Measurements from ENCODE around the gene RAP1GAP2.
A peak's percentile ranks its signal among the peaks of the same experiment; 100 is the strongest.

RAP1GAP2 gene

GRCh38 chr17:2851615-2852014 lies 55.4 kb downstream of the RAP1GAP2 start:
- H3K9ac ChIP-seq (ENCODE audit: low read depth in 1 of 2, low read length in 2 of 2), result no peak overlapping the region
- H3K27me3 ChIP-seq (ENCODE audit: control insufficient read depth in 2 of 2, insufficient read depth in 2 of 2, low read length in 2 of 2), result peaks cover 7 to 14% of the 10 kb centered on the region in 2 donors
- H3K27ac ChIP-seq (ENCODE audit: low read depth in 2 of 2, low read length in 2 of 2), result no peak overlapping the region
- peaks cover 6 to 11% of the 10 kb centered on the region in 2 donors for H3K4me1 ChIP-seq (ENCODE audit: control insufficient read depth in 2 of 2, insufficient read depth in 2 of 2, low read length in 2 of 2)
- H3K9me3 ChIP-seq (ENCODE audit: control insufficient read depth in 2 of 2, low read length in 2 of 2), result no peaks in the 10 kb centered on the region
- no peaks in the 10 kb centered on the region for H3K36me3 ChIP-seq (ENCODE audit: control insufficient read depth in 2 of 2, insufficient read depth in 2 of 2, low read length in 2 of 2)
- no peak overlapping the region for H3K4me3 ChIP-seq (ENCODE audit: low read length in 2 of 2)

- Histone ChIP-seq H3K36me3 (ENCODE audit: control insufficient read depth in 2 of 2, insufficient read depth in 2 of 2, low read length in 2 of 2) (no peaks in the 10 kb centered on the region), H3K4me3 (ENCODE audit: low read length in 2 of 2) (no peak overlapping the region), H3K9me3 (ENCODE audit: control insufficient read depth in 2 of 2, low read length in 2 of 2) (no peaks in the 10 kb centered on the region), H3K27ac (ENCODE audit: low read depth in 2 of 2, low read length in 2 of 2) (no peak overlapping the region), H3K27me3 (ENCODE audit: control insufficient read depth in 2 of 2, insufficient read depth in 2 of 2, low read length in 2 of 2) (peaks cover 7 to 15% of the 10 kb centered on the region in 2 donors), H3K4me1 (ENCODE audit: control insufficient read depth in 2 of 2, insufficient read depth in 2 of 2, low read length in 2 of 2) (peaks cover 6 to 11% of the 10 kb centered on the region in 2 donors), H3K9ac (ENCODE audit: low read depth in 1 of 2, low read length in 2 of 2) (no peak overlapping the region)
Measured at GRCh38 chr17:2852221-2852620, 56.0 kb downstream of the RAP1GAP2 start.

DNA sequence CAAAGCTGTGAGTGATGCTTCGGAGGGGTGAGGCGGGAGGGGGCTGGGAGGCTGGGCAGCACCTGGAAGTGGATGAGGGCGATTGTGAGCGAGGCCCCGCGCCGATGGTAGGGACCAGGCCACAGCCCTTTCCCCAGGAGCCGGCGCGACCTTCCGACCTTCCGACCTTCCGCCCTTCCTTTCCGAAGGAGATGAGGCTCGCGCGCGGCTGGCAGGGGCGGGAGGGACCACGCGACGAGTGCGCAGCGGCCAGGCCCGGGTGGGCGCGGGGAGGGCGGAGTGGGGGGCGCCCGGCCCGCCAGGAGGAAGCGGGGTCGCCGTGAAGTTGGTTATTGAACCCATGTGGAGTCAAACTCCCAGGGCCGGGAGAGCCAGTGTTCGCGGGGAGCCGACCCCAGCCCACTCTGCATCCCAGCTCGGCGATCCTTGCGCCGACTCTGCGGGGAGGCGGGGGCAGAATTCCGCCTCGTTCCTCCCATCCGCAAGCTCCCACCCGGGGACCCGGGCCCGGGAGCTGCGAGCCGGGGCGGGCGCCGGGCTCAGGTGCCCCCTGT lies 56.6 kb downstream of the RAP1GAP2 start:
- Histone ChIP-seq H3K4me3 (ENCODE audit: low read length in 2 of 2) (peak overlapping the region; percentile 44 to 62), H3K4me1 (ENCODE audit: control insufficient read depth in 2 of 2, insufficient read depth in 2 of 2, low read length in 2 of 2) (peaks cover 6 to 11% of the 10 kb centered on the region in 2 donors), H3K27me3 (ENCODE audit: control insufficient read depth in 2 of 2, insufficient read depth in 2 of 2, low read length in 2 of 2) (peaks cover 7 to 15% of the 10 kb centered on the region in 2 donors), H3K36me3 (ENCODE audit: control insufficient read depth in 2 of 2, insufficient read depth in 2 of 2, low read length in 2 of 2) (no peaks in the 10 kb centered on the region), H3K9me3 (ENCODE audit: control insufficient read depth in 2 of 2, low read length in 2 of 2) (no peaks in the 10 kb centered on the region), H3K27ac (ENCODE audit: low read depth in 2 of 2, low read length in 2 of 2) (peak overlapping the region in 1 of 2 donors; percentile 49), H3K9ac (ENCODE audit: low read depth in 1 of 2, low read length in 2 of 2) (peak overlapping the region in 1 of 2 donors; percentile 68)

DNA sequence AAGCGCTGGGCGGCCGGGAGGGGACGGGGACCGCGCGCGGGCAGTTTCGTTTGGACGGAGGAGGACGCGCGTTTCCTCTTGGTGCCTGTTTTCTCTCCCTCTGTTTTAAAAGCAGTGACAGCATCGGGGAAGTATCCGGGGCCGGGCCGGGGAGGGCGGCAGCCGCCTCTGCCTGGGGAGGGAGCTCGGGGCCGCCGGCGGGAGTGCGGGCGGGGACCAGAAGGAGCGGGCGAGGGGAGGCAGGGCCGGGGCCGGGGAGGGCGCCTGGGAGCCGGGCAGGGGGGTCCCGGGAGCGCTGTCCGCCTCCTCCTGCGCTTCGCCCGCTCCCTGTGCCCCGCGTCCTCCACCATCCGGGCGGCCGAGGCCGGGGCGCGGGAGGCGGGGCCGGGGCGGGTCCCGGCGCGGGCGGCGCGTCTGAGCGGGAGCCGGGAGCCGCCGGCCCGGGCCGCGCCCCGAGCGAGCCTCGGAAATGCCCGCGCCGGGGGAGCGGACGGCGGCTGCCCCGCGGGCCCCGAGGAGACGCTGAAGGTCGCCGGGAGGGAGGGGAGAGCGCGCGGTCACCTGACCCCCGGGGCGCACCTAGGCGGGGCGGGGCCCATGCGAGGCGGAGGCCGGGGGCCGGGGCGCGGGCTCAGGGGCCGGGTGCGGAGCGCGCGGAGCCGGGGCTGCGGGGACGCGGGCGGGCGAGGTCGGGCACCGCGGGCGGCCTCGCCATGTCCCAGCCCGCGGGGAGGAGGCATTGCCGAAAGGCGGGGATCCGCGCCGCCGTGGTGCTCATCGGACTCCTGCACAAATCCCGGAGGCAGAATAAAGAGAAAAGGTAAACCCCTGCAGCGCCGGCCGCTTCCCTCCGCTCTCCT lies 57.3 kb downstream of the RAP1GAP2 start:
- Histone ChIP-seq H3K36me3 (ENCODE audit: control insufficient read depth in 2 of 2, insufficient read depth in 2 of 2, low read length in 2 of 2) (no peaks in the 10 kb centered on the region), H3K27ac (ENCODE audit: low read depth in 2 of 2, low read length in 2 of 2) (peak overlapping the region in 1 of 2 donors; percentile 49), H3K27me3 (ENCODE audit: control insufficient read depth in 2 of 2, insufficient read depth in 2 of 2, low read length in 2 of 2) (peaks cover 7 to 15% of the 10 kb centered on the region in 2 donors), H3K4me3 (ENCODE audit: low read length in 2 of 2) (peak overlapping the region; percentile 70 to 71), H3K4me1 (ENCODE audit: control insufficient read depth in 2 of 2, insufficient read depth in 2 of 2, low read length in 2 of 2) (peaks cover 6 to 11% of the 10 kb centered on the region in 2 donors), H3K9ac (ENCODE audit: low read depth in 1 of 2, low read length in 2 of 2) (peak overlapping the region; percentile 47 to 71), H3K9me3 (ENCODE audit: control insufficient read depth in 2 of 2, low read length in 2 of 2) (no peaks in the 10 kb centered on the region)

DNA sequence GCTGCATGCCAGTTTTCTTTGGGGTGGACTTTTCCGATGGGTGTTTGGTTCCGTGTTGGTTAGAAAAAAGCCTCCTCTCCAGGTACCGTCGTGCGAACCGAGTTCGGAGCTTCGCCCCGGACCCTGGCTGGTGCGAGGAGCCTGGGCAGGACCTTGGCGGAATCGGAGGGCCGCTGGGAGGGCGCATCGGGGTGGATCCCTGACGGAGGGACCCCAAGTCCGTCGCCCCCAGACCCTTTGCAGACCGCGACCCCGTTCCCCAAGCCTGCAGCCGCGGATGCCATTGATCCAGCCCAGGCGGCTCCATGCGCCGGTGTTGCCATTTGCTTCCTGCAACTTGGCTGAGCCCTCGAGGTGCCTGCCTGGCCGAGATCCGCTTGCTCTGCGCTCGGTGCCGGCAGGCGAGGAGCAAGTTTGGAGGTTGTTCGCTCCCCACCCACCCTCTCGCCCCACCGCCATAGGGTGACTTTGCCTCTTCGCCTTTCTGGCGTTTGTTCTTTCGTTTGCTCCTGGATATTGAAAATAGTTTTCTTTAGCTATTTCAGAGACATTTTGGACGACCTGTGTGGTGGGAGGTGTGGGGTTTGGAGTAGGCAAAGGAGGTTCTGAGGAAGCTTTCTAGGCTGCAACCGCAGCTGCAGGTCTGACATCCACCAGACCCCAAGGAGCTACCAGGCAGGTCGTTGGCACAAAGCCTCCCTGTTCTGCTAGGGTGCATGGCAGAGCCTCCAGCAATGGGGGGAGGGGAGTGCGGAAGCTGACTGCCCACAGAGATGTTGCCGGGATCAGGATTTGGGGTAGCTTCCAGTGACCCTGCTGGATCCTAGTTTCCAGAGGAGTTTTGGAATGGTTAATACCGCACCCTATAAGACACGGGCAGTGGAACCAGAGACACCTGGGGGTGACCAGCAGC lies 58.2 kb downstream of the RAP1GAP2 start:
- Histone ChIP-seq H3K27me3 (ENCODE audit: control insufficient read depth in 2 of 2, insufficient read depth in 2 of 2, low read length in 2 of 2) (peaks cover 7 to 15% of the 10 kb centered on the region in 2 donors), H3K4me3 (ENCODE audit: low read length in 2 of 2) (peak overlapping the region; percentile 70 to 71), H3K27ac (ENCODE audit: low read depth in 2 of 2, low read length in 2 of 2) (no peak overlapping the region), H3K9me3 (ENCODE audit: control insufficient read depth in 2 of 2, low read length in 2 of 2) (no peaks in the 10 kb centered on the region), H3K36me3 (ENCODE audit: control insufficient read depth in 2 of 2, insufficient read depth in 2 of 2, low read length in 2 of 2) (no peaks in the 10 kb centered on the region), H3K9ac (ENCODE audit: low read depth in 1 of 2, low read length in 2 of 2) (peak overlapping the region; percentile 47 to 71), H3K4me1 (ENCODE audit: control insufficient read depth in 2 of 2, insufficient read depth in 2 of 2, low read length in 2 of 2) (peaks cover 6 to 11% of the 10 kb centered on the region in 2 donors)

GRCh38 chr17:2855063-2855600 lies 58.9 kb downstream of the RAP1GAP2 start:
- Histone ChIP-seq H3K9me3 (ENCODE audit: control insufficient read depth in 2 of 2, low read length in 2 of 2) (no peaks in the 10 kb centered on the region), H3K9ac (ENCODE audit: low read depth in 1 of 2, low read length in 2 of 2) (no peak overlapping the region), H3K27me3 (ENCODE audit: control insufficient read depth in 2 of 2, insufficient read depth in 2 of 2, low read length in 2 of 2) (peaks cover 7 to 15% of the 10 kb centered on the region in 2 donors), H3K4me3 (ENCODE audit: low read length in 2 of 2) (peak overlapping the region in 1 of 2 donors; percentile 71), H3K36me3 (ENCODE audit: control insufficient read depth in 2 of 2, insufficient read depth in 2 of 2, low read length in 2 of 2) (no peaks in the 10 kb centered on the region), H3K27ac (ENCODE audit: low read depth in 2 of 2, low read length in 2 of 2) (no peak overlapping the region), H3K4me1 (ENCODE audit: control insufficient read depth in 2 of 2, insufficient read depth in 2 of 2, low read length in 2 of 2) (peaks cover 6 to 11% of the 10 kb centered on the region in 2 donors)

- no peak overlapping the region for H3K27ac ChIP-seq (ENCODE audit: low read depth in 2 of 2, low read length in 2 of 2)
- peaks cover 6 to 11% of the 10 kb centered on the region in 2 donors for H3K4me1 ChIP-seq (ENCODE audit: control insufficient read depth in 2 of 2, insufficient read depth in 2 of 2, low read length in 2 of 2)
- H3K4me3 ChIP-seq (ENCODE audit: low read length in 2 of 2), result no peak overlapping the region
- no peaks in the 10 kb centered on the region for H3K36me3 ChIP-seq (ENCODE audit: control insufficient read depth in 2 of 2, insufficient read depth in 2 of 2, low read length in 2 of 2)
- no peak overlapping the region for H3K9ac ChIP-seq (ENCODE audit: low read depth in 1 of 2, low read length in 2 of 2)
- no peaks in the 10 kb centered on the region for H3K9me3 ChIP-seq (ENCODE audit: control insufficient read depth in 2 of 2, low read length in 2 of 2)
- H3K27me3 ChIP-seq (ENCODE audit: control insufficient read depth in 2 of 2, insufficient read depth in 2 of 2, low read length in 2 of 2), result peaks cover 7 to 15% of the 10 kb centered on the region in 2 donors
Measured at GRCh38 chr17:2856727-2857126, 60.5 kb downstream of the RAP1GAP2 start.

- no peak overlapping the region for H3K4me3 ChIP-seq (ENCODE audit: low read length in 2 of 2)
- H3K27me3 ChIP-seq (ENCODE audit: control insufficient read depth in 2 of 2, insufficient read depth in 2 of 2, low read length in 2 of 2), result peaks cover 2 to 9% of the 10 kb centered on the region in 2 donors
- H3K36me3 ChIP-seq (ENCODE audit: control insufficient read depth in 2 of 2, insufficient read depth in 2 of 2, low read length in 2 of 2), result no peaks in the 10 kb centered on the region
- no peaks in the 10 kb centered on the region for H3K9me3 ChIP-seq (ENCODE audit: control insufficient read depth in 2 of 2, low read length in 2 of 2)
- no peaks in the 10 kb centered on the region for H3K4me1 ChIP-seq (ENCODE audit: control insufficient read depth in 2 of 2, insufficient read depth in 2 of 2, low read length in 2 of 2)
- H3K27ac ChIP-seq (ENCODE audit: low read depth in 2 of 2, low read length in 2 of 2), result no peak overlapping the region
- H3K9ac ChIP-seq (ENCODE audit: low read depth in 1 of 2, low read length in 2 of 2), result no peak overlapping the region
Measured at GRCh38 chr17:2860045-2860444, 63.8 kb downstream of the RAP1GAP2 start.

DNA sequence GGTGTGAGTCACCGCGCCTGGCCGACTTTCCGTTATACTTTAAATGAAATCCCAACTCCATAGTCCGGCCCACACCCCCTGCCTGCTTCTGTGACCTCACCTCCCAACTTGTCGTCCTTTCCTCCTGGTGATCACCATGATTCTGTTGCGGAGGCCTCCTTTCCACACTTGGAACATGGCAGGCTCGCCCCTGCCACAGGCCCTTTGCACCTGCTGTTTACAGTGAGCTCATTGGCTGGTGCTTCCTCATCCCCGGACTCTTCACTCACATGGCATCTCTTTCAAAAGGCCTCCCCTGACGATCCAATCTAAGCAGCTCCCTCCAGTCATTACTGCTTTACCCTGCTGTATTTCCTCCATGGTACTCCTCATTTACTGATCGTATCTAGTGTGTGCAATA lies 64.6 kb downstream of the RAP1GAP2 start:
- Histone ChIP-seq H3K27me3 (ENCODE audit: control insufficient read depth in 2 of 2, insufficient read depth in 2 of 2, low read length in 2 of 2) (peaks cover 0 to 6% of the 10 kb centered on the region in 2 donors), H3K4me1 (ENCODE audit: control insufficient read depth in 2 of 2, insufficient read depth in 2 of 2, low read length in 2 of 2) (no peaks in the 10 kb centered on the region), H3K9ac (ENCODE audit: low read depth in 1 of 2, low read length in 2 of 2) (no peak overlapping the region), H3K9me3 (ENCODE audit: control insufficient read depth in 2 of 2, low read length in 2 of 2) (no peaks in the 10 kb centered on the region), H3K27ac (ENCODE audit: low read depth in 2 of 2, low read length in 2 of 2) (no peak overlapping the region), H3K36me3 (ENCODE audit: control insufficient read depth in 2 of 2, insufficient read depth in 2 of 2, low read length in 2 of 2) (no peaks in the 10 kb centered on the region), H3K4me3 (ENCODE audit: low read length in 2 of 2) (no peak overlapping the region)

Data from mucosa of rectum (tissue), 2 donors.